ENCODE data around the gene CREBBP. TPM values are rescaled to one million over a fixed set of nuclear protein-coding genes. Genes with fewer than 3 reads are reported as not detected.

CREBBP gene
- total RNA-seq, 6 donors from 2014 or later = 54.1 to 175 (median 99.2) TPM

DNA sequence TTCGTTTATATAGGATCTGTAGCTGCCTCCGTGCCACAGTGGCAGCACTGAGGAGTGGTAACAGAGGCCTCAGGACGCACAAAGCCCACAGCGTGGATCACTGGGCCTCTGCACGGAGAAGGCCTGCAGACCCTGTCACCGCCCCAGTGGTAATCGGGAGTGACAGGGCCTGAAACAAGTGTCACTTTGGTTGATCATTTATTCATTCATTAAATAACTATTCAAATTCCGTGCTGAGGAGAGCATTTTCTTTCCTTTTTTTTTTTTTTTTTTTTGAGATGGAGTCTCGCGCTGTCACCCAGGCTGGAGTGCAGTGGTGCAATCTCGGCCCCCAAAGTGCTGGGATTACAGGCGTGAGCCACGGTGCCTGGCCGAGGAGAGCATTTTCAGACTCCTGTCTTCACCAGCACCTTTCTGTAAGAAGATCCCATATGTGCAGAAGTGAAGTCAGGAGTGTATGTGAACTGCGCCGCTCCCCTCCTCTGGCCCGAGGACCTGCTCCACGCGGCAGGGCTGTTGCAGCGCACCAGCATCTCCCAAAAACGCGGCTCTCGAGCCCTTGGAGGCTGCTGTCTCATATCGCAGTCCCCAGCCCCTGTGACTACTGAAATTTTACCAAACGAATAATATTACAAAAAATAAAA lies 118.3 kb downstream of the CREBBP start:
- TF ChIP-seq EP300 (IDR thresholded peaks at IDR 0.05) (no peak), POLR2A (IDR thresholded peaks at IDR 0.05) (no peak)
- TF ChIP-seq, protein P1, sequence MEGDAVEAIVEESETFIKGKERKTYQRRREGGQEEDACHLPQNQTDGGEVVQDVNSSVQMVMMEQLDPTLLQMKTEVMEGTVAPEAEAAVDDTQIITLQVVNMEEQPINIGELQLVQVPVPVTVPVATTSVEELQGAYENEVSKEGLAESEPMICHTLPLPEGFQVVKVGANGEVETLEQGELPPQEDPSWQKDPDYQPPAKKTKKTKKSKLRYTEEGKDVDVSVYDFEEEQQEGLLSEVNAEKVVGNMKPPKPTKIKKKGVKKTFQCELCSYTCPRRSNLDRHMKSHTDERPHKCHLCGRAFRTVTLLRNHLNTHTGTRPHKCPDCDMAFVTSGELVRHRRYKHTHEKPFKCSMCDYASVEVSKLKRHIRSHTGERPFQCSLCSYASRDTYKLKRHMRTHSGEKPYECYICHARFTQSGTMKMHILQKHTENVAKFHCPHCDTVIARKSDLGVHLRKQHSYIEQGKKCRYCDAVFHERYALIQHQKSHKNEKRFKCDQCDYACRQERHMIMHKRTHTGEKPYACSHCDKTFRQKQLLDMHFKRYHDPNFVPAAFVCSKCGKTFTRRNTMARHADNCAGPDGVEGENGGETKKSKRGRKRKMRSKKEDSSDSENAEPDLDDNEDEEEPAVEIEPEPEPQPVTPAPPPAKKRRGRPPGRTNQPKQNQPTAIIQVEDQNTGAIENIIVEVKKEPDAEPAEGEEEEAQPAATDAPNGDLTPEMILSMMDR (IDR thresholded peaks at IDR 0.05) = no peak
- DNase-seq = no peak
- H3K4me1 ChIP-seq = no peaks in the 10 kb centered on the region
- no peak overlapping the region for H3K4me3 ChIP-seq
- no peak for ATAC-seq (ENCODE audit: low FRiP score in 2 of 2)
- H3K9me3 ChIP-seq = no peaks in the 10 kb centered on the region
- WGBS, 2 donors = 91 to 93% methylated on average over 25 of the region's 25 CpGs
- no peaks in the 10 kb centered on the region for H3K27me3 ChIP-seq
- no peak overlapping the region for H3K27ac ChIP-seq
- peaks cover 29 to 87% (median 66%) of the 10 kb centered on the region in 4 donors for H3K36me3 ChIP-seq

DNA sequence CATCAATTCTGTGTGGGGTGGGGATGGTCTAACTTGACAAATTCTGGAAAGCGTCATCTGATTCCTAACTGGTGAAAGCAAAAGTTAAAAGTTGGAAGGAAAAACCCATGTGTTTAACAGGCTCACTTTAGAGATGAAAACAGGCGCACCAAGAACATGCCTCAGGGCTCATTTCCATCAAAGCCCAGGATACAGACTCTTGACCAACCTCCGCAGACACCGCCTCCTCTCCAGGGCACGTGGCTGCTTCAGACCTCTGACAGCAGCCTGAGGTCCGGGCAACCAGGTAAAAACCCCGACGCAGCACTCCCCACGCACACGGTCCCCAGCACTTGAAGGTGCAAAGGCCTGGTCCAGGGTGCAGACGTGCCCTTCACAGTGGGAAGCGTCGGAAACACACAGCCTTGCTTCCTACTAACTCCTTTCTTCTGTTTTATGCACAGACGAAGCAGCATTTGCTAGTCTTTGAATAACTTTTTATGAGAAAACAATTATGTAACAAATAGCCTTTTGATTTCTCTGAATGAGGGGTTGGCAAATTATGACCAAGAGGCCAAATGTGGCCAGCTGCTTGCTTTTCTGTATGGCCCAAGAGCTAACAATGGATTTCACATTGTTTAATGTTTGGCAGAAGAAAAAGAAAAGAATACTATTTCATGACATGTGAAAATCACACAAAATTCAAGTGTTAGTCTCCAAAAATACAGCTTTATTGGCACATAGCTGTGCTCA lies 119.0 kb downstream of the CREBBP start:
- WGBS, 2 donors = 89 to 90% methylated on average over 14 of the region's 14 CpGs
- ATAC-seq (ENCODE audit: low FRiP score in 2 of 2) = peak in 1 of 2 donors; percentile 28
- TF ChIP-seq POLR2A (IDR thresholded peaks at IDR 0.05) = no peak
- TF ChIP-seq EP300 (IDR thresholded peaks at IDR 0.05) = no peak
- TF ChIP-seq, protein P1 (IDR thresholded peaks at IDR 0.05) = no peak
- TF ChIP-seq POLR2AphosphoS5 (IDR thresholded peaks at IDR 0.05) = no peak

DNA sequence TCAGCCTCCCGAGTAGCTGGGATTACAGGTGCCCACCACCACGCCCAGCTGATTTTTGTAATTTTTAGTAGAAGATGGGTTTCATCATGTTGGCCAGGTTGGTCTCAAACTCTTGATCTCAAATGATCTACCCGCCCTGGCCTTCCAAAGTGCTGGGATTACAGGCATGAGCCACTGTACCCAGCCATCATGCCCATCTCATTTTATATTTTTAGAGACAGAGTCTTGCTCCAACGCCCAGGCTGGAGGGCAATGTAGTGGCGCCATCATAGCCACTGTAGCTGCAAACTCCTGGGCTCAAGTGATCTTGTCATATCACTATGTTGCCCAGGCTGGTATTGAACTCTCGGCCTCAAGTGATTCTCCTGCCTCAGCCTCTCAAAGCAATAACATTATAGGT lies 120.0 kb downstream of the CREBBP start:
- DNase-seq (no peak), ATAC-seq (ENCODE audit: low FRiP score in 2 of 2) (no peak)
- no peak overlapping the region for H3K27ac ChIP-seq
- H3K4me3 ChIP-seq = no peak overlapping the region
- no peaks in the 10 kb centered on the region for H3K9me3 ChIP-seq
- WGBS, 2 donors = 96 to 100% methylated on average over 6 of the region's 6 CpGs
- no peaks in the 10 kb centered on the region for H3K4me1 ChIP-seq
- H3K27me3 ChIP-seq = no peaks in the 10 kb centered on the region
- TF ChIP-seq POLR2A (IDR thresholded peaks at IDR 0.05) = no peak
- TF ChIP-seq, protein P1 (IDR thresholded peaks at IDR 0.05) = no peak
- no peak for TF ChIP-seq EP300 (IDR thresholded peaks at IDR 0.05)
- no peak for TF ChIP-seq POLR2AphosphoS5 (IDR thresholded peaks at IDR 0.05)
- H3K36me3 ChIP-seq = peaks cover 29 to 86% (median 63%) of the 10 kb centered on the region in 4 donors

More for the DNA sequence above, 119.0 kb downstream of the CREBBP start:
- peaks cover 31 to 87% (median 66%) of the 10 kb centered on the region in 4 donors for H3K36me3 ChIP-seq
- no peak for DNase-seq
- no peaks in the 10 kb centered on the region for H3K4me1 ChIP-seq
- no peak overlapping the region for H3K4me3 ChIP-seq
- no peak overlapping the region for H3K27ac ChIP-seq
- no peaks in the 10 kb centered on the region for H3K9me3 ChIP-seq
- H3K27me3 ChIP-seq = no peaks in the 10 kb centered on the region

DNA sequence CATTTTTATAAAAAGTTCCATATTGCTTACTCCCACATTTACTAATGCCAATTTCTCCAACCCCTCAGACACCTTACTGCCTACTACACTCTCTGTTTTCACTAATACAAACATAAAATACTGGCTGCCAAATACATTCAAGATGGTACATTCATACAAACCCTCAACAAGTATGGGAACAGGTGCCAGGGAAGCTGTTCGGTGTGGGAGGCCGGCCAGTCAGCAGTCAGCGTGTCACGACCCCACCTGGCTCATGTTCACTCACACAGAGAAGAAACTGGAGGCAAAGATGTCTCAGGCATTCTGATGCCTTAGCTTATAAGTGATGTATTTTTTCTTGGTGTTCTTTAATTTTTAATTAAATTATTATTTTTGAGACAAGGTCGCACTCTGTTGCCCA lies 120.8 kb downstream of the CREBBP start:
- H3K36me3 ChIP-seq = peaks cover 21 to 83% (median 58%) of the 10 kb centered on the region in 4 donors
- no peak for ATAC-seq (ENCODE audit: low FRiP score in 2 of 2)
- no peak for DNase-seq
- 97% methylated on average over 5 of the region's 5 CpGs for WGBS, 2 donors
- TF ChIP-seq POLR2AphosphoS5 (IDR thresholded peaks at IDR 0.05) (no peak), POLR2A (IDR thresholded peaks at IDR 0.05) (no peak), EP300 (IDR thresholded peaks at IDR 0.05) (no peak)
- TF ChIP-seq, protein P1 (IDR thresholded peaks at IDR 0.05) = no peak
- H3K9me3 ChIP-seq = no peaks in the 10 kb centered on the region
- no peaks in the 10 kb centered on the region for H3K27me3 ChIP-seq
- no peak overlapping the region for H3K27ac ChIP-seq
- no peaks in the 10 kb centered on the region for H3K4me1 ChIP-seq
- no peak overlapping the region for H3K4me3 ChIP-seq

Data from upper lobe of left lung (tissue), 6 donors.